H1 (cell line): Measurements from ENCODE around the gene EPHB1. TPM values are rescaled to one million over a fixed set of nuclear protein-coding genes. Genes with fewer than 3 reads are reported as not detected.

ENCODE experiments used
- CTCF ChIA-PET: fragments of 300-600 bp; sonication (Branson Sonifier 250); formaldehyde crosslinking; loops from one replicate; lab custom pipeline; 2021; ENCODE audit not compliant: partially characterized antibody; lab: Charles Lee
- POLR2A ChIA-PET: fragments of 300-600 bp; sonication (Branson Sonifier 250); formaldehyde crosslinking; loops from one replicate; lab custom pipeline; 2021; ENCODE audit warnings: inconsistent platforms; ENCODE audit not compliant: partially characterized antibody; lab: Charles Lee
- DNase-seq, 2 experiments: peaks; one replicate each; pipeline versions ENCODE4 v3.0.0 to v3.0.0-alpha.2; 2010 to 2022; ENCODE audit warnings: low spot score in 2 of 2, low read depth in 1 of 2, mixed read lengths in 1 of 2
- FAIRE-seq: peaks from 2 replicates; lab custom pipeline; 2011; peaks lifted over from hg19 to GRCh38; lab: Jason Lieb, UNC
- H2AFZ ChIP-seq: 2 replicates; pipeline ENCODE4 v1.8.1; 2012; ENCODE audit warnings: low read length, inconsistent platforms
- H2AK5ac ChIP-seq: 2 replicates; pipeline ENCODE4 v1.6.1; 2013; ENCODE audit warnings: low read depth, low read length
- H2BK120ac ChIP-seq: replicated peaks from 2 replicates; pipeline ENCODE3; 2013; ENCODE audit warnings: low read depth, low read length, inconsistent platforms
- H2BK12ac ChIP-seq: 2 replicates; pipeline ENCODE4 v1.6.1; 2013; ENCODE audit warnings: low read depth, low read length
- H2BK15ac ChIP-seq: 2 replicates; pipeline ENCODE4 v1.6.1; 2013; ENCODE audit warnings: low read length
- H2BK20ac ChIP-seq: 2 replicates; pipeline ENCODE4 v1.6.1; 2013; ENCODE audit warnings: low read length
- H2BK5ac ChIP-seq: 2 replicates; pipeline ENCODE4 v1.6.1; 2013; ENCODE audit warnings: low read depth, low read length
- H3K14ac ChIP-seq: 2 replicates; pipeline ENCODE4 v1.6.1; 2013; ENCODE audit warnings: inconsistent platforms; ENCODE audit not compliant: insufficient read length
- H3K18ac ChIP-seq: 2 replicates; pipeline ENCODE4 v1.6.1; 2013; ENCODE audit warnings: low read length; ENCODE audit errors: extremely low read depth
- H3K23ac ChIP-seq: 2 replicates; pipeline ENCODE4 v1.6.1; 2013; ENCODE audit warnings: inconsistent platforms; ENCODE audit not compliant: insufficient read length
- H3K23me2 ChIP-seq: 2 replicates; pipeline ENCODE4 v1.6.1; 2013; ENCODE audit warnings: low read depth, low read length
- H3K27ac ChIP-seq: 2 replicates; pipeline ENCODE4 v1.6.1; 2011; ENCODE audit warnings: low read depth, low read length, inconsistent platforms
- H3K27me3 ChIP-seq, 4 experiments: replicated peaks in 1 of 4; 1 replicate in 1 of 4; 2 replicates in 3 of 4; pipeline versions ENCODE4 v1.6.1 to v1.8.1; 2011 to 2013; ENCODE audit warnings: low read length in 3 of 4, mild to moderate bottlenecking in 3 of 4, inconsistent platforms in 2 of 4, mixed read lengths in 2 of 4, moderate library complexity in 1 of 4; ENCODE audit not compliant: control insufficient read depth in 3 of 4, insufficient read depth in 3 of 4; ENCODE audit errors: extremely low read depth in 1 of 4
- H3K36me3 ChIP-seq, 4 experiments: 2 replicates each; pipeline versions ENCODE4 v1.6.1 to v1.8.1; 2011 to 2013; ENCODE audit warnings: mild to moderate bottlenecking in 4 of 4, low read length in 3 of 4, moderate library complexity in 2 of 4, control low read depth in 1 of 4, inconsistent platforms in 1 of 4; ENCODE audit not compliant: insufficient read depth in 4 of 4, control insufficient read depth in 2 of 4
- H3K4ac ChIP-seq: replicated peaks from 2 replicates; pipeline ENCODE3; 2013; ENCODE audit warnings: low read length, low read depth, mixed read lengths, inconsistent platforms; ENCODE audit not compliant: insufficient read length
- H3K4me1 ChIP-seq, 4 experiments: replicated peaks in 1 of 4; 1 replicate in 1 of 4; 2 replicates in 3 of 4; pipeline versions ENCODE4 v1.6.1 to v1.8.1; 2011 to 2013; ENCODE audit warnings: low read length in 3 of 4, inconsistent platforms in 2 of 4, mixed read lengths in 1 of 4; ENCODE audit not compliant: insufficient read depth in 4 of 4, control insufficient read depth in 3 of 4
- H3K4me2 ChIP-seq, 2 experiments: 2 replicates each; pipeline versions ENCODE4 v1.6.1 to v1.8.1; 2011 to 2013; ENCODE audit warnings: low read depth in 2 of 2, low read length in 2 of 2, control low read depth in 1 of 2, inconsistent platforms in 1 of 2, mild to moderate bottlenecking in 1 of 2; ENCODE audit not compliant: insufficient read depth in 1 of 2
- H3K4me3 ChIP-seq, 4 experiments: fragments of 200-600, 300-600 bp in 1 of 4; sonication (generic), shearing (Covaris generic), sonication (Bioruptor Twin) in 1 of 4; 2 replicates each; pipeline versions ENCODE4 v1.5.1 to v1.8.1; 2011 to 2016; ENCODE audit warnings: low read length in 4 of 4, low read depth in 3 of 4, control low read depth in 2 of 4, inconsistent platforms in 2 of 4, mild to moderate bottlenecking in 2 of 4, mixed read lengths in 1 of 4, moderate library complexity in 1 of 4; ENCODE audit not compliant: insufficient read depth in 2 of 4; ENCODE audit errors: extremely low read depth in 1 of 4
- H3K56ac ChIP-seq: replicated peaks from 2 replicates; pipeline ENCODE3; 2013; ENCODE audit warnings: low read depth, mild to moderate bottlenecking, mixed read lengths, low read length, inconsistent platforms; ENCODE audit not compliant: insufficient read length
- H3K79me1 ChIP-seq: 2 replicates; pipeline ENCODE4 v1.6.1; 2013; ENCODE audit warnings: low read depth, low read length, control low read depth
- H3K79me2 ChIP-seq, 2 experiments: 2 replicates each; pipeline versions ENCODE4 v1.6.1 to v1.8.1; 2012 to 2013; ENCODE audit warnings: low read length in 2 of 2, mild to moderate bottlenecking in 2 of 2, inconsistent platforms in 1 of 2; ENCODE audit not compliant: insufficient read depth in 2 of 2, control insufficient read depth in 1 of 2
- H3K9ac ChIP-seq, 4 experiments: replicated peaks in 1 of 4; 1 replicate in 1 of 4; 2 replicates in 3 of 4; pipeline versions ENCODE4 v1.6.1 to v1.8.1; 2011 to 2013; ENCODE audit warnings: low read depth in 3 of 4, low read length in 3 of 4, control low read depth in 2 of 4, mild to moderate bottlenecking in 2 of 4, moderate library complexity in 2 of 4, inconsistent platforms in 1 of 4; ENCODE audit errors: extremely low read depth in 1 of 4
- H3K9me3 ChIP-seq, 2 experiments: 2 replicates each; pipeline versions ENCODE4 v1.6.1 to v1.8.1; 2012 to 2013; ENCODE audit warnings: mild to moderate bottlenecking in 2 of 2, moderate library complexity in 2 of 2, control low read depth in 1 of 2, inconsistent platforms in 1 of 2, low read depth in 1 of 2, low read length in 1 of 2, mixed read lengths in 1 of 2; ENCODE audit not compliant: insufficient read depth in 2 of 2
- H4K20me1 ChIP-seq, 2 experiments: replicated peaks in 1 of 2; 2 replicates each; pipeline versions ENCODE3 to v1.8.1; 2011 to 2013; ENCODE audit warnings: inconsistent platforms in 2 of 2, low read length in 2 of 2, mild to moderate bottlenecking in 1 of 2; ENCODE audit not compliant: insufficient read depth in 2 of 2, control insufficient read depth in 1 of 2
- H4K5ac ChIP-seq: 2 replicates; pipeline ENCODE4 v1.6.1; 2013; ENCODE audit warnings: low read length, low read depth, mixed read lengths, inconsistent platforms; ENCODE audit not compliant: insufficient read length
- H4K8ac ChIP-seq: 2 replicates; pipeline ENCODE4 v1.8.0; 2013; ENCODE audit warnings: mild to moderate bottlenecking, moderate library complexity, low read length, inconsistent platforms; ENCODE audit not compliant: insufficient read depth; ENCODE audit errors: extremely low read depth
- H4K91ac ChIP-seq: replicated peaks from 2 replicates; pipeline ENCODE3; 2013; ENCODE audit warnings: low read length, mixed read lengths, inconsistent platforms; ENCODE audit not compliant: insufficient read length
- CBX8 ChIP-seq: fragments of 300-800, 300-1000 bp; sonication (generic); IDR thresholded peaks from 2 replicates; pipeline ENCODE4 v1.7.1; 2016; ENCODE audit warnings: low read depth, low read length, borderline replicate concordance
- CREB1 ChIP-seq: IDR thresholded peaks from 2 replicates; pipeline ENCODE4 v1.6.1; 2012; ENCODE audit warnings: inconsistent platforms
- EP300 ChIP-seq, 2 experiments: IDR thresholded peaks; 1 replicate in 1 of 2; 2 replicates in 1 of 2; pipeline ENCODE4 v1.6.1; 2011 to 2012; ENCODE audit warnings: low read depth in 2 of 2, low read length in 2 of 2, mild to moderate bottlenecking in 2 of 2, borderline replicate concordance in 1 of 2, inconsistent platforms in 1 of 2, moderate library complexity in 1 of 2
- NANOG ChIP-seq: IDR thresholded peaks from 2 replicates; pipeline ENCODE4 v1.6.1; 2011; ENCODE audit warnings: low read length, low read depth, mild to moderate bottlenecking, inconsistent platforms; ENCODE audit not compliant: insufficient read depth, poor library complexity, severe bottlenecking
- POU5F1 ChIP-seq: IDR thresholded peaks from 2 replicates; pipeline ENCODE4 v1.6.1; 2011; ENCODE audit warnings: low read depth, mild to moderate bottlenecking, low read length, moderate library complexity
- SIX5 ChIP-seq: IDR thresholded peaks from 2 replicates; pipeline ENCODE4 v1.6.1; 2011; ENCODE audit warnings: mild to moderate bottlenecking, low read depth, low read length
- WGBS, 2 experiments: shearing (Covaris generic) in 1 of 2; methylation state at CpG; one replicate each; pipeline versions ENCODE4 v1.1.6 to v1.1.7; 2013 to 2015; ENCODE audit warnings: low lambda C conversion rate in 2 of 2, mixed read lengths in 2 of 2, inconsistent platforms in 1 of 2, low coverage in 1 of 2, missing lambda C conversion rate in 1 of 2; ENCODE audit not compliant: insufficient replicate concordance in 2 of 2, insufficient coverage in 1 of 2, insufficient read length in 1 of 2; ENCODE audit errors: extremely low coverage in 1 of 2, missing lambda C conversion rate in 1 of 2; 5-methylcytosine and 5-hydroxymethylcytosine counted together
- polyA plus RNA-seq, 7 experiments: library from polyadenylated mRNA; depleted of rRNA in 3 of 7; stranded (reverse) in 5 of 7; unstranded in 2 of 7; fragments of >200 nt in 5 of 7; fragments of 200-250 nt in 2 of 7; gene quantifications; 1 replicate in 5 of 7; 2 replicates in 1 of 7; 4 replicates in 1 of 7; pipeline versions ENCODE4 v1.2.1 to v1.2.3, GENCODE V29; 2011 to 2013; ENCODE audit warnings: missing spikeins in 2 of 7, mixed read lengths in 2 of 7
- total RNA-seq: library from RNA; stranded (reverse); fragmentation: NEBNext Ultra II Directional; extraction: Animal tissue kit (Norgen Biotek cat#: 25700); gene quantifications from 2 replicates; pipeline ENCODE4 v1.2.1, GENCODE V29; 2021

The EPHB1 gene
- total and polyA plus RNA-seq, 2 of the 8 experiments (the other 6 are each of a cell fraction or from before 2014, with no cell fraction given) = 3.5 to 5.9 TPM

- Histone ChIP-seq H4K91ac (no peak overlapping the region), H3K4me1 (no peaks in the 10 kb centered on the region; a peak in 1 of 7 replicates), H3K27me3 (no peaks in the 10 kb centered on the region), H2BK5ac (no peak overlapping the region), H3K14ac (no peak overlapping the region), H3K79me2 (no peaks in the 10 kb centered on the region), H2AK5ac (no peak overlapping the region), H3K4me2 (no peak overlapping the region), H3K4me3 (no peak overlapping the region), H4K20me1 (no peaks in the 10 kb centered on the region), H3K4ac (no peak overlapping the region), H4K8ac (no peak overlapping the region), H3K9me3 (no peaks in the 10 kb centered on the region), H2AFZ (no peak overlapping the region), H2BK15ac (no peak overlapping the region), H3K23ac (no peak overlapping the region), H3K36me3 (no peaks in the 10 kb centered on the region), H3K27ac (no peak overlapping the region), H3K56ac (no peak overlapping the region), H3K79me1 (no peaks in the 10 kb centered on the region), H2BK120ac (no peak overlapping the region), H3K23me2 (no peaks in the 10 kb centered on the region), H3K18ac (no peak overlapping the region), H3K9ac (no peak overlapping the region), H2BK12ac (no peak overlapping the region), H2BK20ac (no peak overlapping the region), H4K5ac (no peak overlapping the region)
- TF ChIP-seq CREB1 = no peak
- no peak for TF ChIP-seq EP300 (IDR thresholded peaks at IDR 0.05; ENCODE audit: borderline replicate concordance in 1 of 2, low read depth in 2 of 2, low read length in 2 of 2)
- no peak for TF ChIP-seq NANOG
- TF ChIP-seq SIX5 = no peak
- no peak for TF ChIP-seq CBX8
- TF ChIP-seq POU5F1 = no peak
- POLR2A ChIA-PET = no interaction called here
- CTCF ChIA-PET = no interaction called here
- FAIRE-seq = no peak
- no peak for DNase-seq
- 96% methylated on average over 7 of the region's 7 CpGs; no CpG with 5 or more reads in 1 of the 2 experiments for WGBS, 2 experiments
These were observed 261.1 kb downstream of the EPHB1 start for GRCh38 chr3:135056084-135056730.
